GM21515 (cell line): ENCODE measurements around the gene NDUFS2.
A peak's percentile ranks its signal among the peaks of the same experiment; 100 is the strongest.

Experiments
- ATAC-seq: cut with Tn5 transposase; IDR thresholded peaks from one replicate; pipeline ENCODE4 v1.9.1; 2021; ENCODE audit not compliant: unreplicated experiment

NDUFS2 gene

DNA sequence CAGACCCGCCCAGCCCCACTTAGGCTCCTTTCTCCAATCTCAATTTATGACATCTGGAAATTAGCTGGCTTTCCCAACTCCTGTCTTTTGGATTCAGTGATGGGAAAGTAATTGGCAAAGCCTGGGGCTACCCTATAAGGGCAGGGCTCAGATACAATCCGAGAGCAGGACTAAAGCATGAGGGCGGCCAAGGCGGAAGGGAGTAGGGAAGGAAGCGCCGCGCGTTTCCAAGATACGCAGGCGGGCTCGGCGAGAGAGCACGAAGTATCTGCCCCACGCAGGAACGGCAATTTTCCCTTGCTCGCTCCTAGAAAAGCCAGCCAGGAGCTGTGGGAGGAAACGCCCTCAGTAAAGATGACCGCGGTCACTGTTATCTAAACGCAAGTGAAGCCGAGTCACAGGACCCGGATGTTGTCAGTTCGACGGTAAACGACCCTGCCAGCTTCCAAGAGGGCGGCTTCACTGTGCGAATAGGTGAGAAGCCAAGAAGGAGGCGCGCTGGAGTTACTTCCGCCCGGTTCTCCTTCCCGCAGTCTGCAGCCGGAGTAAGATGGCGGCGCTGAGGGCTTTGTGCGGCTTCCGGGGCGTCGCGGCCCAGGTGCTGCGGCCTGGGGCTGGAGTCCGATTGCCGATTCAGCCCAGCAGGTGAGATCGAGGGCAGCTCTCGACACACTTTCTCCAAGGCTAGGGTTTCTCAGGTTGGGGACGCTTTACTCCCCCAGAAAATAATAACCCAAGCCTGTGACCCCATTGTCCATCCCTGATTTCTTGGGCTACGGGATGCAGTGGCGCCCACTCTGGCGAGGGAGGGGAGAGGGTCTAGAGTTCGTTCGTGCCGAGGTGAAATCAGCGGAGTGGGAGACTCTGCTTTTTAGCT, at the start of gene NDUFS2:
Gene NDUFS2, plus strand, starts transcription at position 532 of the 877 bp plus-strand sequence. Its CDS starts 19 bp downstream, at position 551.
- peak; percentile 95 for ATAC-seq

DNA sequence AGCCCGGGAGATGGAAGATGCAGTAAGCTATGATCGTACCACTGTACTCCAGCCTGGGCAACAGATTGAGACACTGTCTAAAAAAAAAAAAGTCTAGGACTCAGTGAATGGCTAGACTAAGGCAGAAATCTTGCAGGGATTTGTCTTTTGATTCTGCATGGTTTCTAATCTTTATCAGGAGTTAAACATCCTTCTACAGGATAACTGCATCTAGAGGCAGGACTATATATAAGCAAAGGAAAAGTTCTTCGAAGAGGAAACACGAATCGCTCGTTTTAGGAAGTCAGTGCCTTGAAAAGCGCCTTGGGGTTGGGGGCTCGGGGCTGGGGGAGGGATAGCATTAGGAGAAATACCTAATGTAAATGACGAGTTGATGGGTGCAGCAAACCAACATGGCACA, 49.0 kb upstream of the NDUFS2 start:
- ATAC-seq: no peak

DNA sequence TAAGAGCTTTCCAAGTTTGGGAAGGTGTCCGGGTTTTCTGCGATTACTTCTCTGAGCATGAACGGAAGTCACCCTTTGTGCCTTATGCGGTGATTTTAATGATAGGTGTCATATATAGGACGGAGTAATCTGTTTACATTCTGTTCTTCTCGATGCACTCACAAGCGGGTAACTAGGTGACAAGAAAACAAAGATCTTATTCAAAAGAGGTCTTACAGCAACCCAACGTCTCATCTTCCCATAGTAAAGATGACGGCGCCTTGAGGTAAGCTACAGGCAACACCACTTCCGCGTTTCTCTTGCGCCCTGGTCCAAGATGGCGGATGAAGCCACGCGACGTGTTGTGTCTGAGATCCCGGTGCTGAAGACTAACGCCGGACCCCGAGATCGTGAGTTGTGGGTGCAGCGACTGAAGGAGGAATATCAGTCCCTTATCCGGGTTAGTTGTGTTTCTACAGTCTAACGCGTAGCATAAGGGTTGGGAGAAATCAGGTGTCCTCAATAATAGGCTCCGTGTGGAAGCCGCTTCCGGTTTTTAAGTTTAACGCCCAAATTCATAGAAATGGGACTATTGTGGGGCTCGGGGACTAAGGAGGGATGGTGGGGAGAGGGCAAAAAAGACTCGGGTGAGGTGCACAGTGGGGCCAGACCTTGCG, 48.4 kb upstream of the NDUFS2 start, which contains the start of gene UFC1:
Gene UFC1, plus strand, starts transcription at position 297 of the 656 bp plus-strand sequence. Its CDS starts 20 bp downstream, at position 317.
- ATAC-seq: peak; percentile 80

DNA sequence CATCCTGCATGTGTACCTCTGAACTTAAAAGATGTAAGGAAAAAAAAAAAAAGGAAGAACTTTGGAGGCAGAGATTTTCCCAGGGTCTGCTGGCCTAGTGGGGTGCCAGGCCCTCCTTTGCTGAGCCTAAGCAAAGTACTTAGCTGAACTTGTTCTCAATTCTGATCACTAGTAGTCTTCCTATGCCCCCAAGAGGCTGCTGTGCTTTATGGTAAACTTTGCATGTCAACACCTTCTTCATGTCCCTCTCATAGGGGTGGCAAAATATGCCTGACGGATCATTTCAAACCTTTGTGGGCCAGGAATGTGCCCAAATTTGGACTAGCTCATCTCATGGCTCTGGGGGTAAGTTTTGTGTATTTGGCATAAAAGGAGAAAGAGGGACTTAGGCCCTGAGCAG, 44.3 kb upstream of the NDUFS2 start:
- ATAC-seq: no peak

DNA sequence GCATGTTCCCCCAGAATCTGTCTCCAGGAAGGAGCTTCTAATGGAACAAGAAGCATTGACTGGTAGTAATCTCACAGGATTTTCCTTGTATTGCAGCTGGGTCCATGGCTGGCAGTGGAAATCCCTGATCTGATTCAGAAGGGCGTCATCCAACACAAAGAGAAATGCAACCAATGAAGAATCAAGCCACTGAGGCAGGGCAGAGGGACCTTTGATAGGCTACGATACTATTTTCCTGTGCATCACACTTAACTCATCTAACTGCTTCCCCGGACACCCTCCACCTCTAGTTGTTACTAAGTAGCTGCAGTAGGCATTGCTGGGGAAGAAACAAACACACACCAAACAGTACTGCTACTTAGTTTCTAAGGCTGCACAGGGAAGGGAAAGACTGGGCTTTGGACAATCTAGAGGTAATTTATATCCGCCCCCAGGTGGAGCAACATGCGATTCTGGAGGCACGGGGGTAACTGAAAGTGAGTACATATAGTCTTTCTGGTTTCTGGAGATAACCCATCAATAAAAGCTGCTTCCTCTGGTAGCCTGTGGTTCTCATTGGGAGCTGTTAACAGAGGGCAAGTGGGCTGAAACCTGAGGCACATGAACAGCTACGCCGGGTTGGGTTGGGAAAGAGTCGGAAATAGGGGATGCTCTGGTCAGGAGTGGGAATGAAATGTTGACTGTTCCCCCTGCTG, 43.7 kb upstream of the NDUFS2 start:
- no peak for ATAC-seq

DNA sequence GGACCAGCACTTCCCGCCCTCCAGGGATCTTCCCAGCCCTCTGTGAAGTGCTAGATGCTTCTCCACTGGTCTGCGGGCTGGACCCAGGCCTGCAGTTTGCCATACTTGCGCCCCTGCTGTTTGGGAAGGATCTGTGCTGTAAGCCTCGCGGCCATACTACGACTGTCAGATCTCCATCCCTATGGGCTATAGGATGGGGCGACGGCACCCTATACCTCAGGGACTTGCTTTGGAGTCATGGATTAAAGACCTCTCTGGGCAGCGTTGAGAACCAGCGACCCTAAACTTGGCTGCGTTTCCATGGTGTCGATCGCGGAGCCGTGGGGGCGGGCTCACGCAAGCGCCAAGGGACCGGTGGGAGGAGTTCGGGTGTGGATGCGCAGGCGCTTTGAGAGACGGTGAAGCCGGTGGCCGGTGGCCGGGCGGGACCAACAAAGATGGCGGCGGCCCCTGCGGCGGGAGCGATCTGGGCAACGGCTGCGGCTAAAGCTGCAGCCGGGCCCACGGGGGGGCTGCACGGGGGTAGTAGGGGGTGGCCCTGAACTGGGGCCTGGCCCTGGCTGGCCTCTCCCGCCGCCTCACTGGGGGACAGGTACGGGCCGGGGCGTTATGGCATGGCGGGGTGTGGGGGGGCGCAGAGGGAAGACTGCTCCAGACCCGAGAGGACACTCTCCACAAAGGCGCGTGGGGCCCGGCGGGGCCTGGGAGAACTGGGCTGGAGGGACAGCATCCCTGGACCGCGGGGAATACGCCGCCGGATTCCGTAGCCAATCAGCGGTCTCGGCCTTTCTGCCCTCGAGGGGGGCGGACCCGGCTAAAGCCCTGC, 42.9 kb upstream of the NDUFS2 start, which contains the start of gene USP21:
Gene USP21, plus strand, starts transcription at position 414 of the 826 bp plus-strand sequence. CDS start 1,141 bp downstream, outside the sequence.
- peak; percentile 73 for ATAC-seq

DNA sequence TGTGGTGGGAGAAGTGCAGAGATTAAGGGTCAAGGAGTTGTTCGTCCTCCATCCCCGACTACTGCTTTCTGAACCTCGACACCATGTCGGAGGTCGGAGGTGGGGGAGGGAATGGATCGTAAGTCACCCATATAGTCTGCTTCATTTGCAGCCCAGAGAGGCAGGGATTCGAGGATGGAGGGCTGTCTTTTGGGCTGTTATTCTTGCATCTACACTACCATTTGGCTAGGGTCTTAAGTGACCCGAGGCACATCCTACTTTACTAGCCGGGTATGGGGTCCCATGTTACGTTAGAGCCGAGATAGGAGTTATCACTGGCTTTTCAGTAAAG, 42.3 kb upstream of the NDUFS2 start:
- ATAC-seq: no peak

DNA sequence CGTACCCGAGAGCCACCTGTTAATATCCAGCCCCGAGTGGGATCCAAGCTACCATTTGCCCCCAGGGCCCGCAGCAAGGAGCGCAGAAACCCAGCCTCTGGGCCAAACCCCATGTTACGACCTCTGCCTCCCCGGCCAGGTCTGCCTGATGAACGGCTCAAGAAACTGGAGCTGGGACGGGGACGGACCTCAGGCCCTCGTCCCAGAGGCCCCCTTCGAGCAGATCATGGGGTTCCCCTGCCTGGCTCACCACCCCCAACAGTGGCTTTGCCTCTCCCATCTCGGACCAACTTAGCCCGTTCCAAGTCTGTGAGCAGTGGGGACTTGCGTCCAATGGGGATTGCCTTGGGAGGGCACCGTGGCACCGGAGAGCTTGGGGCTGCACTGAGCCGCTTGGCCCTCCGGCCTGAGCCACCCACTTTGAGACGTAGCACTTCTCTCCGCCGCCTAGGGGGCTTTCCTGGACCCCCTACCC, 41.5 kb upstream of the NDUFS2 start:
- ATAC-seq: no peak

DNA sequence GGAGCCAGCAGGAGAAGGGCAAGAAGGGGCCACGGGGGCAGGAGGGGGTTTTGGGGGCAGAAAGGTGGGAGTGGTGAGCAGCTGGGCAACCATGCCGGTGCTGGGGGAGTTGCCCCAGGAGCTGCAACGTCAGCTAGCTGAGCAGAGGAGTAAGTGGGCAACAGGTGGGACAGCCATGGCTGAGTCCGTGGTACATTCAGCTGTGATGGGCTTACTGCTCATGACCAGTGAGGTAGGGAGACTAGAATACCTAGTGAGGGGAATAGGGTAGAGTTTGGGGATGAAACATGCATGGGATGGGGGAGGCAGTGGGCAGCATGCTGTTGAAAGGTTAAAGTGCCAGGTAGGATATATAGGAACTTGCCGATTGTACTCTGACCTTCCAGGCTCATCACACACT, 40.5 kb upstream of the NDUFS2 start:
- ATAC-seq: no peak

DNA sequence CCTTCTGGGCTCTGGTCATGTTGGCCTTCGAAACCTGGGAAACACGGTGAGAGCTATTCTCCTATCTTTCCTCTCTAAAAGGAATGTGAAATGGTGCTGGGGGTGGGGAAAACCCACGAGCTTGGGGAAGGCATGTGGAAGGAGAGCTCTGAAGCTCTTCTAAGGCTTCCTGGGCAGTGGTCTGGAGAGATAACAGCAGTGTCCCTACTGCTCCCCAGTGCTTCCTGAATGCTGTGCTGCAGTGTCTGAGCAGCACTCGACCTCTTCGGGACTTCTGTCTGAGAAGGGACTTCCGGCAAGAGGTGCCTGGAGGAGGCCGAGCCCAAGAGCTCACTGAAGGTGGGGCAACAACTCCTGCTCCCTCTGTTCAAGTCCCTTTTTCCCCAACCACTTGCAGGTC, 40.1 kb upstream of the NDUFS2 start:
- no peak for ATAC-seq

DNA sequence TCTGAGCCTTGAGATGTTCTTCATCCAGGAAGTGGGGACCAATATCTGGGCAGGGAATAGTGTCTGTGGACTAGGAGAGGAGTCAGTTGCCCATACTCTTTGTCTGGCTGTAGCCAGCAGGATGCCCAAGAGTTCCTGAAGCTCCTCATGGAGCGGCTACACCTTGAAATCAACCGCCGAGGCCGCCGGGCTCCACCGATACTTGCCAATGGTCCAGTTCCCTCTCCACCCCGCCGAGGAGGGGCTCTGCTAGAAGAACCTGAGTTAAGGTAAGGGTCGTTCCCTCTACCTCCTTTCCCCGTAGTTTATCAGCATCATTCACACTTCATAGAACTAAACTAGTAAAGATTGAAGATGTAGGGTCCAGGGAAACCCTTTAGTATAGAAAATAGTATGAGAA, 39.4 kb upstream of the NDUFS2 start:
- no peak for ATAC-seq

DNA sequence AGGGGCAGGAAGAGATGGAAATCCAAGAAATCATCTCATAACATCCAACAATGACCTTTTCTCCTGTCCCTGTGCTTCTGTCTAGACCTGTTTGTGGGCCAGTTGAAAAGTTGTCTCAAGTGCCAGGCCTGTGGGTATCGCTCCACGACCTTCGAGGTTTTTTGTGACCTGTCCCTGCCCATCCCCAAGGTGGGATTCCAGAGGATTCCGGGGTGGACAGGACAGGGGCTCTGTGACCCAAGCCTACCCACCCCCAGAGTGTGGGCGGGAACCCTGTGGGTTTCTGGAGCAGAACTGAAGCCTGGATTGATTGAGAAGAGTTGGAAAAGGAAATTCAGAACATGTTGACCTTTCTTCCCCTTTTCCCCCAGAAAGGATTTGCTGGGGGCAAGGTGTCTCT, 38.4 kb upstream of the NDUFS2 start:
- no peak for ATAC-seq

DNA sequence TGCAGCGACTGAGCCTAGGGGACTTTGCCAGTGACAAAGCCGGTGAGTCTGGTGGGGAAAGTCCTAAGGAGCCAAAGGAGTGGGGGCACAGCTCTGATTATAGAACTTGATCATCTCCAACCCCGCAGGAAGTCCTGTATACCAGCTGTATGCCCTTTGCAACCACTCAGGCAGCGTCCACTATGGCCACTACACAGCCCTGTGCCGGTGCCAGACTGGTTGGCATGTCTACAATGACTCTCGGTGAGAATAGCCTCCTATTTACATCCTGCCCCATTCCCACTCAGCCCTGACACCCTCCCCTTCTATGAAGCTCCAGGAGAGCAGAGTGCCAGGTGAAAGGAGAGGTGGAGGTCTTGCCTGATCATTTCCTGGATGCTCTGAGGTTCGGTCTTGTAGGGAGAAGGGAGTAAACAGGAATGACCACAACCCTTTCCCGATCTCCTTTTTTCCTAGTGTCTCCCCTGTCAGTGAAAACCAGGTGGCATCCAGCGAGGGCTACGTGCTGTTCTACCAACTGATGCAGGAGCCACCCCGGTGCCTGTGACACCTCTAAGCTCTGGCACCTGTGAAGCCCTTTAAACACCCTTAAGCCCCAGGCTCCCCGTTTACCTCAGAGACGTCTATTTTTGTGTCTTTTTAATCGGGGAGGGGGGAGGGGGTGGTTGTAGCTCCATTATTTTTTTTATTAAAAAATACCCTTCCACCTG, 37.1 kb upstream of the NDUFS2 start:
- ATAC-seq: no peak

DNA sequence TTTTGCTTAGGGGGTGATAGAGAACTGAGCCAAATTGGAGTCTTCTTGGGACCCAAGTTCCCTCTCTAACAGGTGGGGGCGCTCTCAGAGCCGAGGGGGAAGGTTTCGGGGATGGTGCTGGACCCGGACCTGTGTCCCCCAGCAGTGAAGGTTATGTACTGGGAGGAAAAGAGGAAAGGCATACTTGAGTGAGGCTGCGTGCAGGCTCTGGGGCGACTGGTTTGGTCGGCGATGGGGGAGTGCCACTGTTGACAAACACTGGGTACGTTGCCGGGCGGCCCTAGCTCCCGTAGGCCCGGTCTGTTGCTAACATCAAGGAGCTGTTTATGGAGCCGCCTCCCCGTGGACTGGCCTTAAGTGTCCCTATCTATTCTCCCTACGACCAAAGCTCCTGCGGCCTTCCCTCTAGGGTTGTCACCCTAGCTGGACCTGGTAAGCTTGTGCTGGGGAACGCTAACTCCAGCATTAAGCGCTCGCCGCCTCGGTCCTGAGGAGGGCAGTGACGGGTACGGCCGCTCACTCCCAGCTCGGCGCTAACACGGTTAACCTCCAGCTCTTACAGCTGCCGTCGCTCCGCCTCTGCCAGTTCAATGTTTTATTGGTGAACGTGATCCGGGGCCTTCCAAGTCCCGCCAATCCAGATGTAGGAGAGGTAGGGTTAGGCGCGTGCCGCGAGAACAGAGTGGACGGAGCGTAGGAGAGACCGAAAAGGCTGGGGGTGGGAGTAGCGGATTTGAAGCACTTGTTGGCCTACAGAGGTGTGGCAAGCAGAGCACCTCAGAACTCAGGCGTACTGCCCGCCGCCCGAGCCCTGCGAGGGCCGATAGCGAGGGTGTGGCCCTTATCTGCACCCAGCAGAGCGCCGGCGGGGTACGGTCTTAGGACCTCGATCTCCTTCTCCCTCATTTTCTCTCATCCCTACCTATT, 36.2 kb upstream of the NDUFS2 start, which contains the start of gene PPOX:
Gene PPOX, plus strand, starts transcription at position 685 of the 927 bp plus-strand sequence. CDS start 422 bp downstream, outside the sequence.
- ATAC-seq: peak; percentile 89

DNA sequence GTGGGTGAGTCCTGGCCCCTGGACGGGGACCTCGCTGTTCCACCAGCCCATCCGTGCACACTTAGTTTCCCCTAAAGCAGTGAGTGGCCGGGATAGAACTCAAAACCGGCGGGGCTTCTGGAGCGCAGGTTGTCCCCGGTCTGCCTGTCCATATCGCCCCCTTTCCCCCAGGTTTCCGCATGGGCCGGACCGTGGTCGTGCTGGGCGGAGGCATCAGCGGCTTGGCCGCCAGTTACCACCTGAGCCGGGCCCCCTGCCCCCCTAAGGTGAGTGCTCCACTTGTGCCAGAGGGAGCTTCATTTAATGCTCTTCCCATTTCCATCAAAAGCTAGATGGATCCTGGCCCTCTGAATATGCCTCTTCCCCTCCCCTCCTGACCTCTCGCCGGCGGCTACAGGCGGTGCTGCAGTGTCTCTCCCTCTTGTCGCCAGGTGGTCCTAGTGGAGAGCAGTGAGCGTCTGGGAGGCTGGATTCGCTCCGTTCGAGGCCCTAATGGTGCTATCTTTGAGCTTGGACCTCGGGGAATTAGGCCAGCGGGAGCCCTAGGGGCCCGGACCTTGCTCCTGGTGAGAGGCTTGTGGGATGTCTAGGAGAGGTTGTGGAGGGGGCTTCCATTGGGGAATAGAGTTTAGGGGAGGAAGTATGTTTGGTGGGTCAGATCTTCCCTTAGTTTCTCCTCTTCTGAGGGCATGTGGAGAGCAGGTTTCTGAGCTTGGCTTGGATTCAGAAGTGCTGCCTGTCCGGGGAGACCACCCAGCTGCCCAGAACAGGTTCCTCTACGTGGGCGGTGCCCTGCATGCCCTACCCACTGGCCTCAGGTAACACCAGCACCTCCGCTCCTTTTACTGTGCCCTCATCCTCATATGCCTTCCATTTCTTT, 35.3 kb upstream of the NDUFS2 start:
- ATAC-seq: no peak

DNA sequence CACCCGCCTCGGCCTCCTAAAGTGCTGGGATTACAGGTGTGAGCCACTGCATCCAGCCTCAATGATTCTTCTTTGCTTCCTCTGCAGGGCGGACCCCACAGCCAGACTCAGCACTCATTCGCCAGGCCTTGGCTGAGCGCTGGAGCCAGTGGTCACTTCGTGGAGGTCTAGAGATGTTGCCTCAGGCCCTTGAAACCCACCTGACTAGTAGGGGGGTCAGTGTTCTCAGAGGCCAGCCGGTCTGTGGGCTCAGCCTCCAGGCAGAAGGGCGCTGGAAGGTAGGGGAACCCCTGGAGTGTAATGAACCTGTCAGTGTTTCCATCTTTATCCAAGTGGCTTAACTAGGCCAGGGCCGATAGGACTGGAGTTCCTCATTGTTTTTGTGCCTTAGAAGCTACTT, 33.3 kb upstream of the NDUFS2 start:
- ATAC-seq: no peak

DNA sequence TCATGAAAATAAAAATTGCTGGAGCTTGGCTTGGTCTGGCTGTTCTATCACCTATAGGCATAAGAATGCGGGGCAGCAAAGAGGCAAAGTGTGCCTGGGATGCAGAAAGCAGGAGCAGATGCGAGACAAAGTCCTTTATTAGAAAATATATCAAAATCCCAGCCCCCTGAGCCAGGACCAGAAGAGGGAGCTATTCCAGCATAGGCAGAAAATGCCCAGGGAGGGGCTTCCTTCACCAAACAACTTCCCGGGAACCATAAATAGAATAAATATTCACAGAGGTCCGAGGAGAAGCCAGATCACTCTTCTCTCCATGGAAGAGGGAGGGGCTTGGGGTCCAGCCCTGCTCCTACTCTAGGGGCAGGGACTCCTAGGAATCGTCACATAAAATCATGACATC, 31.0 kb upstream of the NDUFS2 start:
- no peak for ATAC-seq

DNA sequence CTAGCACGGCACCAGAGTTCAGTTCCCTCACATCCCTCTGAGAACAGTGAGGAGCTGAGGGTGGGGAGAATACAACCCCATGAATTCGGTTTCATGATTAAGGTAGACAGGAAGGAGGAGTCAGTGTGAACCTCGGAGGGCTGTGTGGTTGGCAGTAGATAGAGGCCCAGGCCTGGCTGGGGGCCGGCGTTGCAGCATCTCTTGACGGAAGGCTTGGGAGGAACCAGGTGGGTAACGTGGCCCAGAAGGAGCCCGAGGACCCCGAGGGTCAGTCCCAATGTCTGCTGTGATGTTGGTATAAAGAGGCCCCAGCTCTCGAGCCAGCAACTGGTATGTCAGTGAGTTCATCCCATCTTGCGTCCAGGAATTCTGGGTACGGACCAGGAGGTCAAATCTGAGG, 30.5 kb upstream of the NDUFS2 start:
- no peak for ATAC-seq
